ENCODE results near the gene MYH7B. TPM values are rescaled to one million over a fixed set of nuclear protein-coding genes. Genes with fewer than 3 reads are reported as not detected.

Gene MYH7B
- total and polyA plus RNA-seq, 8 donors = 0.15 to 1.5 (median 0.59) TPM; not detected in 2

DNA sequence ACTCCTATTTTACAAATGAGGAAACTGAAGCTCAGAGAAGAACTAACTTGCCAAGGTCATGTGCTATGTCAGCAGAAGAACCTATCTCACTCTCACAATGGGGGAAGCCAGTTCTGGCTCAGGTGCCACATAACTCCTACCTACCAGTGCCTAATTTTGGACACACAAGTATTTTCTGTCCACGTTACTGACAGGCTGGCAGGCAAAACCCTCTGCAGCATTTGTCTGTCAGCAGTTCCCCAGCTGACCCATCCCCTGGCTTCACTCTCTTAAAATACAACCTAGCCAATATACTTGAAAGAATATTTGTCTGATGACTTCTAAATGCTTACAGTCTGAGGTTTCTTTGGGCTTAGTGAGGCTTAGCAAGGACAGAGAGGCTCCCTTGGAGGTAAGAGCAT, 15.6 kb upstream of the MYH7B start:
- no peaks in the 10 kb centered on the region for H3K9me3 ChIP-seq
- no peak for TF ChIP-seq POLR2A (IDR thresholded peaks at IDR 0.05)
- TF ChIP-seq POLR2AphosphoS5 (IDR thresholded peaks at IDR 0.05) = no peak
- TF ChIP-seq, protein P1, sequence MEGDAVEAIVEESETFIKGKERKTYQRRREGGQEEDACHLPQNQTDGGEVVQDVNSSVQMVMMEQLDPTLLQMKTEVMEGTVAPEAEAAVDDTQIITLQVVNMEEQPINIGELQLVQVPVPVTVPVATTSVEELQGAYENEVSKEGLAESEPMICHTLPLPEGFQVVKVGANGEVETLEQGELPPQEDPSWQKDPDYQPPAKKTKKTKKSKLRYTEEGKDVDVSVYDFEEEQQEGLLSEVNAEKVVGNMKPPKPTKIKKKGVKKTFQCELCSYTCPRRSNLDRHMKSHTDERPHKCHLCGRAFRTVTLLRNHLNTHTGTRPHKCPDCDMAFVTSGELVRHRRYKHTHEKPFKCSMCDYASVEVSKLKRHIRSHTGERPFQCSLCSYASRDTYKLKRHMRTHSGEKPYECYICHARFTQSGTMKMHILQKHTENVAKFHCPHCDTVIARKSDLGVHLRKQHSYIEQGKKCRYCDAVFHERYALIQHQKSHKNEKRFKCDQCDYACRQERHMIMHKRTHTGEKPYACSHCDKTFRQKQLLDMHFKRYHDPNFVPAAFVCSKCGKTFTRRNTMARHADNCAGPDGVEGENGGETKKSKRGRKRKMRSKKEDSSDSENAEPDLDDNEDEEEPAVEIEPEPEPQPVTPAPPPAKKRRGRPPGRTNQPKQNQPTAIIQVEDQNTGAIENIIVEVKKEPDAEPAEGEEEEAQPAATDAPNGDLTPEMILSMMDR (IDR thresholded peaks at IDR 0.05) = no peak
- no peak for TF ChIP-seq EP300 (IDR thresholded peaks at IDR 0.05)
- no peaks in the 10 kb centered on the region for H3K27me3 ChIP-seq
- H3K27ac ChIP-seq = peak overlapping the region in 3 of 5 donors; percentile 14 to 61 (median 38)
- 50 to 85% (median 75%) methylated on average over 1 of the region's 1 CpG for WGBS, 5 donors
- intact Hi-C loops (cut with DNase I; ENCODE audit: low total_unique reads) = no loop called here
- H3K36me3 ChIP-seq = peaks cover 21 to 69% (median 56%) of the 10 kb centered on the region in 4 donors
- peaks cover 18 to 55% (median 35%) of the 10 kb centered on the region in 4 donors for H3K4me1 ChIP-seq
- DNase-seq = no peak
- no peak overlapping the region for H3K4me3 ChIP-seq

DNA sequence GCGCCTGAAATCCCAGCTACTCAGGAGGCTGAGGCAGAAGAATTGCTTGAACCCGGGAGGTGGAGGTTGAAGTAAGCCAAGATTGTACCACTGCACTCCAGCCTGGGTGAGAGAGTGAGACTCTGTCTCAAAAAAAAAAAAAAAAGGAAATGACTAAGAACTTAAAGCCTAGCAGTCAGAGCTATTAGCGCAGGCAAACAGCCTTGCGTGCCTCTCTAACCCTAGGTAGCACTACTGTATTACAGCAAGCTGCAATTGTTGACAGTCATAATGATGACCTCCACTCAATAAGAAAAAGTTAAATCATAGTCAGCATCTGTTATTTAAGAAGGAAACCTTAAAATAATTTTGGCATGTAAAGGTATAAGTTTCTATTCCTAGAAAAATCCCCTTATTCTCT, 14.4 kb upstream of the MYH7B start:
- intact Hi-C loops (cut with DNase I; ENCODE audit: low total_unique reads) = no loop called here
- no peak for DNase-seq
- Histone ChIP-seq H3K4me1 (peaks cover 22 to 55% (median 41%) of the 10 kb centered on the region in 4 donors), H3K27me3 (no peaks in the 10 kb centered on the region), H3K9me3 (no peaks in the 10 kb centered on the region), H3K36me3 (peaks cover 21 to 66% (median 56%) of the 10 kb centered on the region in 4 donors), H3K4me3 (no peak overlapping the region), H3K27ac (no peak overlapping the region)
- WGBS, 5 donors = 88 to 96% (median 91%) methylated on average over 4 of the region's 4 CpGs
- TF ChIP-seq, protein P1 (IDR thresholded peaks at IDR 0.05) = no peak
- TF ChIP-seq POLR2AphosphoS5 (IDR thresholded peaks at IDR 0.05) (no peak), EP300 (IDR thresholded peaks at IDR 0.05) (no peak), POLR2A (IDR thresholded peaks at IDR 0.05) (no peak)

- H3K4me1 ChIP-seq = peaks cover 22 to 55% (median 47%) of the 10 kb centered on the region in 4 donors
Observed at GRCh38 chr20:34942301-34942700, 13.4 kb upstream of the MYH7B start.

GRCh38 chr20:34943808-34944567, 11.7 kb upstream of the MYH7B start:
- H3K36me3 ChIP-seq = peaks cover 21 to 55% (median 48%) of the 10 kb centered on the region in 4 donors
- H3K4me3 ChIP-seq = no peak overlapping the region
- H3K27me3 ChIP-seq = no peaks in the 10 kb centered on the region
- H3K27ac ChIP-seq = no peak overlapping the region
- TF ChIP-seq POLR2AphosphoS5 (IDR thresholded peaks at IDR 0.05) = no peak
- no peak for TF ChIP-seq EP300 (IDR thresholded peaks at IDR 0.05)
- no peak for TF ChIP-seq POLR2A (IDR thresholded peaks at IDR 0.05)
- TF ChIP-seq, protein P1 (IDR thresholded peaks at IDR 0.05) = no peak
- 73 to 88% (median 77%) methylated on average over 2 of the region's 2 CpGs for WGBS, 5 donors
- DNase-seq = no peak
- intact Hi-C loops (cut with DNase I; ENCODE audit: low total_unique reads) = no loop called here
- H3K4me1 ChIP-seq = peaks cover 7 to 49% (median 39%) of the 10 kb centered on the region in 4 donors
- no peaks in the 10 kb centered on the region for H3K9me3 ChIP-seq

More at GRCh38 chr20:34942301-34942700, 13.4 kb upstream of the MYH7B start:
- Histone ChIP-seq H3K4me3 (no peak overlapping the region), H3K27me3 (no peaks in the 10 kb centered on the region), H3K9me3 (no peaks in the 10 kb centered on the region), H3K27ac (no peak overlapping the region), H3K36me3 (peaks cover 21 to 58% (median 48%) of the 10 kb centered on the region in 4 donors)
- intact Hi-C loops (cut with DNase I; ENCODE audit: low total_unique reads) = no loop called here
- TF ChIP-seq POLR2AphosphoS5 (IDR thresholded peaks at IDR 0.05) (no peak), POLR2A (IDR thresholded peaks at IDR 0.05) (no peak), EP300 (IDR thresholded peaks at IDR 0.05) (no peak)
- TF ChIP-seq, protein P1 (IDR thresholded peaks at IDR 0.05) = no peak
- DNase-seq = no peak
- WGBS, 5 donors = 90 to 98% (median 97%) methylated on average over 3 to 9 of the region's 9 CpGs
